IPS DF 6.9 (cell line): ENCODE measurements around the gene OTUD3.

Experiments used
- DNase-seq: peaks from one replicate; pipeline ENCODE4 v3.0.0-alpha.2; 2013; ENCODE audit warnings: low read depth, low spot score
- H3K27ac ChIP-seq: one replicate; pipeline ENCODE4 v1.5.1; 2013; ENCODE audit warnings: low read length, control low read depth
- H3K27me3 ChIP-seq: 2 replicates; pipeline ENCODE4 v1.6.1; 2013; ENCODE audit warnings: mild to moderate bottlenecking, low read length; ENCODE audit not compliant: control insufficient read depth, insufficient read depth
- H3K36me3 ChIP-seq: 2 replicates; pipeline ENCODE4 v1.6.1; 2013; ENCODE audit warnings: low read length; ENCODE audit not compliant: control insufficient read depth, insufficient read depth
- H3K4me1 ChIP-seq: 2 replicates; pipeline ENCODE4 v1.6.1; 2013; ENCODE audit warnings: low read length; ENCODE audit not compliant: control insufficient read depth, insufficient read depth
- H3K4me3 ChIP-seq: 2 replicates; pipeline ENCODE4 v1.5.1; 2013; ENCODE audit warnings: mild to moderate bottlenecking, low read length
- H3K9me3 ChIP-seq: 2 replicates; pipeline ENCODE4 v1.6.1; 2013; ENCODE audit warnings: low read length, inconsistent platforms; ENCODE audit not compliant: control insufficient read depth, insufficient read depth
- WGBS: extraction: QIAGEN DNeasy Blood & Tissue Kit; methylation state at CpG from one replicate; pipeline ENCODE4 v1.1.7; 2013; ENCODE audit warnings: mixed read lengths, missing lambda C conversion rate; ENCODE audit not compliant: insufficient read length, insufficient coverage; 5-methylcytosine and 5-hydroxymethylcytosine counted together

The OTUD3 gene

GRCh38 chr1:19909971-19910370, 27.8 kb downstream of the OTUD3 start:
- Histone ChIP-seq H3K36me3 (peaks cover 21% of the 10 kb centered on the region; the same call in 1 of the 2 replicates), H3K4me3 (no peak overlapping the region), H3K9me3 (no peaks in the 10 kb centered on the region), H3K27me3 (no peaks in the 10 kb centered on the region), H3K27ac (no peak overlapping the region), H3K4me1 (no peaks in the 10 kb centered on the region)
- no peak for DNase-seq
- 100% methylated on average over 1 of the region's 3 CpGs for WGBS

DNA sequence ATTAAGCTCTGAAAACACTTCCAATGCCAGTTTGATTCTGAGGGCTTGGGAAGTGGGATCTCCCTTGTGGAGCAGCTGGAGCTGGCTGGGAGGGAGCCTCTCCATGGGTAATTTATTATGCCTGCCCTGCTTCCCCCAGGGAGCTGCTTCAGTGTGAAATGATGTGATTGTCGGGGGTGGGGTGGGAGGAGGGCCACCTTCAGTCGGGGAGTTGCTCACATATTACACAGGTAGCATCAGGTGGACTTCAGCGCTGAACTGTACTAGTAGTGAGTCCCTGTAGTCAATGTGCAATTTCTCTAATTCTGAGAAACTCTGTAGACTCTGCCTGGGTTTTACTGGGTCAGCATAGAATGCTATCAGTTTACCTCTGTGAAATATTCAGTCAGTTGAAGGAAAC, 28.5 kb downstream of the OTUD3 start:
- H3K27me3 ChIP-seq, result no peaks in the 10 kb centered on the region
- no peak overlapping the region for H3K27ac ChIP-seq
- H3K36me3 ChIP-seq, result peaks cover 21% of the 10 kb centered on the region; the same call in 1 of the 2 replicates
- no peaks in the 10 kb centered on the region for H3K4me1 ChIP-seq
- H3K4me3 ChIP-seq, result no peak overlapping the region
- WGBS, result no CpG with 5 or more reads among the region's 3 CpGs
- no peaks in the 10 kb centered on the region for H3K9me3 ChIP-seq
- DNase-seq, result no peak

GRCh38 chr1:19918057-19918456, 35.9 kb downstream of the OTUD3 start:
- no peak overlapping the region for H3K27ac ChIP-seq
- H3K27me3 ChIP-seq, result no peaks in the 10 kb centered on the region
- no peak overlapping the region for H3K4me3 ChIP-seq
- H3K36me3 ChIP-seq, result peaks cover 2% of the 10 kb centered on the region; the same call in 1 of the 2 replicates
- peak; percentile 50 for DNase-seq
- WGBS, result no CpG with 5 or more reads among the region's 6 CpGs
- H3K4me1 ChIP-seq, result 0 out of 2 replicates have a peak, but pooled peaks cover under 1% of the 10 kb centered on the region
- no peaks in the 10 kb centered on the region for H3K9me3 ChIP-seq

DNA sequence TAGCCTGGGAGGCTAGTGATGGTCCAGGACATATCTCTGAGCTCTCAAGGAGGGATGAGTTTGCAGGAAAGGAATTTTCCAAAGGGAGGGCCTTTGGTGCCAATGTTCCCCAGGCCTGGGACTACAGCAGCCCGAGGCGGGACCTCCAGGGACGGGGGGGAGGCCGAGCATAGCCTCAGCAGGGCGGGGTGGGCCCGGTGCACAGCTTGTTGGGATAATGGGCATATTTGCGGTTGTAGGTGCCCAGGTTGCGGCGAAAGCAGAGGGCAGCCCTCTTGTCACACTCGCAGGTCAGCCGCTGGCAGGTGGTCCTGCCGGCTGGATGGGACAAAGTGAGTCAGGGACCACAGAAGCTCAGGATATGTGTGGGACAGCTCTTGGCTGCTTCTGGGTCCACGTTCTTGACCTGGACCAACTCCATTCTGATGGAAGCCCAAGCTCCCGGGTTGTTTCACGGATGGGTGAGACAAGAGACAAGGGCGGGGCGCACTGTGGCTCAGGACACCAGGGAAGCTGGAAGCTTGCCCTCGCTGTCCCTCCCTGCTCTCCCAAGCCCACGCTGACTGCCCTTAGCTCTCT, 38.0 kb downstream of the OTUD3 start:
- no CpG with 5 or more reads among the region's 19 CpGs for WGBS

DNA sequence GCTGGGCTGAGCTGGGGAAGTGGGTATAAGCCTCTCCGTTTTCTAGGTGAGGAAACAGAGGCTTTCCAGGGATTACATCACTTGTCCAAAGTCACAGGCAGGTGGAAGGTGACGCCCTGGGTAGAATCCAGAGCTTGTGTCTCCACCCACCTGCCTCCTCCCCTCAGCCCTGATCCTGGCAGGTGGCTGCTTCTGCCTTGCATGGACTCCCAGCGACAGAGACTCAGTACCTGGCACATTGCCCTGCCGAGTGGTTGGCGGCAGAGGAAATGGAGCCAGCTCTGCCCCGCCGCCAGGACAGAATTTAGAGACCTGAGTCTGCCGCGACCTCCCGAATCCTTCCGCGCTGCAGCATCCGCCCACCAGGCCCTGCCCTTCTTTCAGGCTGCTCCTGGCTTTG, 39.1 kb downstream of the OTUD3 start:
- no peak overlapping the region for H3K4me3 ChIP-seq
- no peaks in the 10 kb centered on the region for H3K9me3 ChIP-seq
- no peaks in the 10 kb centered on the region for H3K27me3 ChIP-seq
- no peak for DNase-seq
- H3K27ac ChIP-seq, result no peak overlapping the region
- H3K36me3 ChIP-seq, result no peaks in the 10 kb centered on the region
- no CpG with 5 or more reads among the region's 13 CpGs for WGBS
- 0 out of 2 replicates have a peak, but pooled peaks cover 3% of the 10 kb centered on the region for H3K4me1 ChIP-seq

More for the DNA sequence above, 38.0 kb downstream of the OTUD3 start:
- H3K4me1 ChIP-seq, result 0 out of 2 replicates have a peak, but pooled peaks cover 3% of the 10 kb centered on the region
- no peak overlapping the region for H3K27ac ChIP-seq
- no peak for DNase-seq
- no peaks in the 10 kb centered on the region for H3K27me3 ChIP-seq
- no peaks in the 10 kb centered on the region for H3K9me3 ChIP-seq
- H3K4me3 ChIP-seq, result no peak overlapping the region
- no peaks in the 10 kb centered on the region for H3K36me3 ChIP-seq

DNA sequence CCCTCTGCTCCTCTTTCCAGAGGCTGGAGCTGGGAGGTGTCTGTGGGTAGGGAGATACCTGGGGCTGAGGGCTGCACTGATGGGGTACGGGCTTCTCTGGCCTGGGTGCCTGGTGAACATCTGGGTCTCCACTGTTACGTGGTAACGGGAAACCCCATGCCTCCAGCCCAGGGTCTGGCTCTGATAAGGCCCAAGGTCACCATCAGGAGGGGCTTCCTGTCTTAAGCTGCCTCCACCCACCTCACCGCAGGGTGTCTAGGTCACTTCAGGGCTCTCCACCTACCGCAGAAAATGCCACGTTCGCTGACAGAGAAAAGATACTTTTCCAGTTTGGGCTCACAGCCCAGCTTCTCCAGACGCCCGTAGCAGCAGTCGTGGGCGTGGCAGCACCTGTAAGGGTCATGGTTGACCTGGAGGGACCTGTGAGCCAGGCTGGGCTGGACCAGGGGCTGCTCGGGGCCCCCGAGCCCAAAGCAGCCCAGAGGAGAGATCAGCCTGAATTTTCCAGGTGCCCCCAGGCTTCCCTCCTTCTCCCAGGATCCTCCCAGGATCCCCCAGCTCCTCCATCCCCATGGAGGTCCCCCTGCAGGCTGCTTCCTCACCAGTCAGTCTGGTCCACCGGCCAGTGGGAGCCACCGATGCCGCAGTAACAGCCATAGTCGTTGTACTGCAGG, 40.0 kb downstream of the OTUD3 start:
- no peak overlapping the region for H3K4me3 ChIP-seq
- H3K36me3 ChIP-seq, result no peaks in the 10 kb centered on the region
- no CpG with 5 or more reads among the region's 17 CpGs for WGBS
- H3K27me3 ChIP-seq, result no peaks in the 10 kb centered on the region
- no peak for DNase-seq
- 0 out of 2 replicates have a peak, but pooled peaks cover 3% of the 10 kb centered on the region for H3K4me1 ChIP-seq
- no peaks in the 10 kb centered on the region for H3K9me3 ChIP-seq
- no peak overlapping the region for H3K27ac ChIP-seq

GRCh38 chr1:19923137-19923952, 41.1 kb downstream of the OTUD3 start, which contains the start of gene PLA2G2E:
PLA2G2E (minus strand) TSS chr1:19923617; CDS start chr1:19923559, 58 bp downstream.
- H3K9me3 ChIP-seq, result no peaks in the 10 kb centered on the region
- no CpG with 5 or more reads among the region's 14 CpGs for WGBS
- H3K36me3 ChIP-seq, result no peaks in the 10 kb centered on the region
- no peak within 1 kb of the TSS for H3K4me3 ChIP-seq
- 0 out of 2 replicates have a peak, but pooled peaks cover 3% of the 10 kb centered on the region for H3K4me1 ChIP-seq
- no peak for DNase-seq
- H3K27me3 ChIP-seq, result no peaks in the 10 kb centered on the region
- H3K27ac ChIP-seq, result no peak within 1 kb of the TSS

- no peak overlapping the region for H3K4me3 ChIP-seq
- H3K36me3 ChIP-seq, result no peaks in the 10 kb centered on the region
- H3K27me3 ChIP-seq, result no peaks in the 10 kb centered on the region
- H3K4me1 ChIP-seq, result 0 out of 2 replicates have a peak, but pooled peaks cover 3% of the 10 kb centered on the region
- no peak for DNase-seq
- no peaks in the 10 kb centered on the region for H3K9me3 ChIP-seq
- WGBS, result no CpG with 5 or more reads among the region's 13 CpGs
- H3K27ac ChIP-seq, result no peak overlapping the region
Observed at GRCh38 chr1:19923953-19924346, 41.8 kb downstream of the OTUD3 start.

GRCh38 chr1:19925342-19926070, 43.3 kb downstream of the OTUD3 start:
- no CpG with 5 or more reads among the region's 7 CpGs for WGBS
- H3K4me1 ChIP-seq, result 0 out of 2 replicates have a peak, but pooled peaks cover 3% of the 10 kb centered on the region
- H3K27ac ChIP-seq, result no peak overlapping the region
- H3K9me3 ChIP-seq, result no peaks in the 10 kb centered on the region
- no peak overlapping the region for H3K4me3 ChIP-seq
- H3K36me3 ChIP-seq, result no peaks in the 10 kb centered on the region
- no peak for DNase-seq
- no peaks in the 10 kb centered on the region for H3K27me3 ChIP-seq
